H1 (cell line): ENCODE results near the gene WFDC5. TPM values are rescaled to one million over a fixed set of nuclear protein-coding genes. Genes with fewer than 3 reads are reported as not detected.

Experiments used
- TBP ChIP-seq: IDR thresholded peaks from 2 replicates; pipeline ENCODE4 v1.6.1; 2011; ENCODE audit warnings: low read depth, low read length, improper control_type of control experiment
- polyA plus RNA-seq, 7 experiments: library from polyadenylated mRNA; depleted of rRNA in 3 of 7; stranded (reverse) in 5 of 7; unstranded in 2 of 7; fragments of >200 nt in 5 of 7; fragments of 200-250 nt in 2 of 7; gene quantifications; 1 replicate in 5 of 7; 2 replicates in 1 of 7; 4 replicates in 1 of 7; pipeline versions ENCODE4 v1.2.1 to v1.2.3, GENCODE V29; 2011 to 2013; ENCODE audit warnings: missing spikeins in 2 of 7, mixed read lengths in 2 of 7
- total RNA-seq: library from RNA; stranded (reverse); fragmentation: NEBNext Ultra II Directional; extraction: Animal tissue kit (Norgen Biotek cat#: 25700); gene quantifications from 2 replicates; pipeline ENCODE4 v1.2.1, GENCODE V29; 2021

Gene WFDC5
- total and polyA plus RNA-seq, 2 of the 8 experiments (the other 6 are each of a cell fraction or from before 2014, with no cell fraction given): not detected

DNA sequence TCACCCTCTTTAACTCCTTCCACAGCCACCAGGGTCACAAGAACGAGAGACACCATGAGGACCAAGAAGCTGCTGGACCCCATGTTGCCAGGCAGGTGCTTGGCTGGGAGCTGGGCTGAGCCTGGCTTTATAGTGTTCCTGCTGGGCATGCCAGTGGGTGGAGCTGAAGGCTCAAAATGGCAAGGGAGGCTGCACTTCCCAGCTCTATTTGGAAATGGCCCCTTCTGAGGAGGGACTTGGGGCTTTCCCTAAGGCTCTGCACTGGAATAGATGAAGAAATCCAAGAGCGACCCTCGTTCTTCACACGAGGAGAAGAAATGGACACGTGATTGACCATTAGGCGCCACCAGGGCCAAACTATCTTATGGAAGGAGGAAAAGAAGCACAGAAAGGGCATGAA, 9.4 kb upstream of the WFDC5 start, which contains the start of gene WFDC12 (continued):
- no peak for TF ChIP-seq TBP
